ENCODE data around the gene WDR72.

- no peak for TF ChIP-seq POLR2A (IDR thresholded peaks at IDR 0.05)
- TF ChIP-seq CTCF (IDR thresholded peaks at IDR 0.05), result no peak
- TF ChIP-seq EP300 (IDR thresholded peaks at IDR 0.05), result no peak
Observed at GRCh38 chr15:53506370-53506769, 253.1 kb downstream of the WDR72 start.
